Neural progenitor cell (in vitro differentiated cells): ENCODE results near the gene TCF7L2. TPM values are rescaled to one million over a fixed set of nuclear protein-coding genes. Genes with fewer than 3 reads are reported as not detected.

Experiments
- DNase-seq: peaks from one replicate; pipeline ENCODE4 v3.0.0-alpha.2; 2016; ENCODE audit warnings: low spot score
- H2AFZ ChIP-seq: fragments of 200-600 bp; sonication (generic); replicated peaks from 2 replicates; pipeline ENCODE4 v1.6.1; 2016; ENCODE audit warnings: antibody characterized with exemption
- H3F3A ChIP-seq: fragments of 200-600 bp; sonication (generic); 2 replicates; pipeline ENCODE4 v1.6.1; 2016; ENCODE audit warnings: antibody characterized with exemption, low read depth
- H3K27ac ChIP-seq: fragments of 200-600 bp; sonication (generic); 2 replicates; pipeline ENCODE4 v1.5.1; 2016; ENCODE audit warnings: mild to moderate bottlenecking
- H3K27me3 ChIP-seq: fragments of 200-600 bp; sonication (generic); 2 replicates; pipeline ENCODE4 v1.6.1; 2016; ENCODE audit warnings: mild to moderate bottlenecking, moderate library complexity
- H3K36me3 ChIP-seq: fragments of 200-600 bp; sonication (generic); 2 replicates; pipeline ENCODE4 v1.5.1; 2016
- H3K4me1 ChIP-seq: fragments of 200-600 bp; sonication (generic); 2 replicates; pipeline ENCODE4 v1.6.1; 2016; ENCODE audit warnings: mixed run types
- H3K4me2 ChIP-seq: fragments of 200-600 bp; sonication (generic); 2 replicates; pipeline ENCODE4 v1.6.1; 2016
- H3K4me3 ChIP-seq: fragments of 200-600 bp; sonication (generic); 2 replicates; pipeline ENCODE4 v1.5.1; 2016
- H3K79me2 ChIP-seq: fragments of 200-600 bp; sonication (generic); 2 replicates; pipeline ENCODE4 v1.6.1; 2016; ENCODE audit warnings: low read depth
- H3K9ac ChIP-seq: fragments of 200-600 bp; sonication (generic); 2 replicates; pipeline ENCODE4 v1.6.1; 2016
- H3K9me3 ChIP-seq: fragments of 200-600 bp; sonication (generic); 2 replicates; pipeline ENCODE4 v1.5.1; 2016; ENCODE audit warnings: low read depth
- H4K20me1 ChIP-seq: fragments of 200-600 bp; sonication (generic); 2 replicates; pipeline ENCODE4 v1.6.1; 2016; ENCODE audit warnings: low read depth
- H3K27ac Mint-ChIP-seq: 3 replicates; pipeline ENCODE4 v1.8.0; 2021; ENCODE audit warnings: mixed read lengths
- H3K27me3 Mint-ChIP-seq: 2 replicates; pipeline ENCODE4 v1.8.0; 2022; ENCODE audit warnings: low read depth, mild to moderate bottlenecking, inconsistent platforms, moderate library complexity, mixed read lengths; ENCODE audit not compliant: insufficient read depth
- H3K36me3 Mint-ChIP-seq: 3 replicates; pipeline ENCODE4 v1.8.0; 2021; ENCODE audit warnings: mixed read lengths
- H3K4me1 Mint-ChIP-seq: 3 replicates; pipeline ENCODE4 v1.8.0; 2021; ENCODE audit warnings: mixed read lengths
- H3K4me3 Mint-ChIP-seq: 3 replicates; pipeline ENCODE4 v1.8.0; 2021; ENCODE audit warnings: mild to moderate bottlenecking, moderate library complexity, mixed read lengths
- H3K9me3 Mint-ChIP-seq: 3 replicates; pipeline ENCODE4 v1.8.0; 2020; ENCODE audit warnings: mixed read lengths
- EZH2 ChIP-seq: fragments of 200-600 bp; sonication (generic); IDR thresholded peaks from 2 replicates; pipeline ENCODE4 v1.6.1; 2017; ENCODE audit warnings: antibody characterized with exemption, mild to moderate bottlenecking, moderate library complexity
- EZH2phosphoT487 ChIP-seq: fragments of 200-600 bp; sonication (generic); IDR thresholded peaks from 2 replicates; pipeline ENCODE4 v1.6.1; 2017; ENCODE audit warnings: antibody characterized with exemption
- total RNA-seq: library from RNA; depleted of rRNA; stranded (reverse); fragments of >200 nt; gene quantifications from 2 replicates; pipeline ENCODE4 v1.2.3, GENCODE V29; 2015; ENCODE audit warnings: low replicate concordance
- TF ChIP-seq, protein P1 (sequence below): fragments of 200-600 bp; sonication (generic); IDR thresholded peaks from 2 replicates; pipeline ENCODE4 v1.5.1; 2017; ENCODE audit warnings: antibody characterized with exemption, mild to moderate bottlenecking

TCF7L2 gene
- total RNA-seq, 1 donor from 2014 or later, result 12.3 TPM

DNA sequence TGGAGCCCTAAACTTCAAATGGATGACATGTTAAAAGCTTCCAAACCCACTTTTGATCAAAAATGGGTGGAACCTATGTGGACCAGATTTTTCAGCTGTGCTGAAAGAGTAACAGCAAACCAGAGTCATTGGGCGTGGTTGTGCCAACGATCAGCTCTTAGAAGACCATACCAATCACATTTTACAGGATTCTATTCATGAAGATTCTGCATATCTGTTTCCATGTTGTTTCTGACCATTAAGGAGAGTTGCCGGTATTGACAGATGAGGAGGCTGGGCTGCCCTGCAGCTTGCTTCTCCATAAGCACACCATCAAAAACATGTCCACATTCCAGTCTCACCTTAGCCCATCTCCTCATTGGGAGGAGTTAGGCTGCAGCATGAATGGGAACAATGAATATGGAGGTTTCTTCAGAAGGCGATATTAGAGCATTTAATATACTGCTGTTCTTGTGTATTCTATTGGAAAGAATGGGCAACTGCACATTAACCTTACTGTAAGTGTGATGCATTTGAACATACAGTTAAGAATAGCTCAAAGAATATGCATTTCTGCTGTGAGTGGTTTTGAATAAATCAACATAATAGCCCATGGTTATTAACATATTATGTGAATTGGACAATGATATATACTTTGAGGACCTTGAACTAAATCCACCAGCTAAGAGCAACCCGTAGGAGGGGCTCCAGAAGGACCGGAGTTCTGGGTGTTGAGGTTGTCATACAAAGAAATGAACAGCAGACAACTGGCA is 116.7 kb downstream of the TCF7L2 start:
- H3K36me3 ChIP-seq, result no peaks in the 10 kb centered on the region
- peaks cover 62% of the 10 kb centered on the region for H4K20me1 ChIP-seq
- H3K9ac ChIP-seq, result no peak overlapping the region
- Mint-ChIP-seq H3K36me3 (peaks cover 8% of the 10 kb centered on the region), H3K4me1 (peaks cover 31% of the 10 kb centered on the region), H3K27me3 (no peaks in the 10 kb centered on the region), H3K27ac (no peak overlapping the region), H3K9me3 (no peaks in the 10 kb centered on the region), H3K4me3 (no peak overlapping the region)
- DNase-seq, result no peak
- H3K27me3 ChIP-seq, result no peaks in the 10 kb centered on the region
- TF ChIP-seq EZH2phosphoT487, result no peak
- H3K4me1 ChIP-seq, result peaks cover 28% of the 10 kb centered on the region
- no peak overlapping the region for H3K4me3 ChIP-seq
- H3K9me3 ChIP-seq, result no peaks in the 10 kb centered on the region
- no peak overlapping the region for H2AFZ ChIP-seq
- H3K27ac ChIP-seq, result no peak overlapping the region
- H3K4me2 ChIP-seq, result no peak overlapping the region
- H3F3A ChIP-seq, result peaks cover 14% of the 10 kb centered on the region
- H3K79me2 ChIP-seq, result peaks cover 100% of the 10 kb centered on the region

GRCh38 chr10:113067501-113067900 is 117.5 kb downstream of the TCF7L2 start:
- Histone ChIP-seq H3K4me1 (peaks cover 21% of the 10 kb centered on the region), H3K4me2 (no peak overlapping the region), H3F3A (peaks cover 10% of the 10 kb centered on the region), H3K36me3 (no peaks in the 10 kb centered on the region), H3K27me3 (no peaks in the 10 kb centered on the region), H3K9me3 (no peaks in the 10 kb centered on the region), H3K4me3 (no peak overlapping the region), H4K20me1 (peaks cover 60% of the 10 kb centered on the region), H3K79me2 (peaks cover 99% of the 10 kb centered on the region), H3K9ac (no peak overlapping the region), H3K27ac (no peak overlapping the region), H2AFZ (no peak overlapping the region)
- DNase-seq, result no peak
- Mint-ChIP-seq H3K27me3 (no peaks in the 10 kb centered on the region), H3K36me3 (peaks cover 8% of the 10 kb centered on the region), H3K4me1 (peaks cover 24% of the 10 kb centered on the region), H3K27ac (no peak overlapping the region), H3K4me3 (no peak overlapping the region), H3K9me3 (no peaks in the 10 kb centered on the region)
- TF ChIP-seq EZH2phosphoT487, result no peak
- TF ChIP-seq, protein P1, sequence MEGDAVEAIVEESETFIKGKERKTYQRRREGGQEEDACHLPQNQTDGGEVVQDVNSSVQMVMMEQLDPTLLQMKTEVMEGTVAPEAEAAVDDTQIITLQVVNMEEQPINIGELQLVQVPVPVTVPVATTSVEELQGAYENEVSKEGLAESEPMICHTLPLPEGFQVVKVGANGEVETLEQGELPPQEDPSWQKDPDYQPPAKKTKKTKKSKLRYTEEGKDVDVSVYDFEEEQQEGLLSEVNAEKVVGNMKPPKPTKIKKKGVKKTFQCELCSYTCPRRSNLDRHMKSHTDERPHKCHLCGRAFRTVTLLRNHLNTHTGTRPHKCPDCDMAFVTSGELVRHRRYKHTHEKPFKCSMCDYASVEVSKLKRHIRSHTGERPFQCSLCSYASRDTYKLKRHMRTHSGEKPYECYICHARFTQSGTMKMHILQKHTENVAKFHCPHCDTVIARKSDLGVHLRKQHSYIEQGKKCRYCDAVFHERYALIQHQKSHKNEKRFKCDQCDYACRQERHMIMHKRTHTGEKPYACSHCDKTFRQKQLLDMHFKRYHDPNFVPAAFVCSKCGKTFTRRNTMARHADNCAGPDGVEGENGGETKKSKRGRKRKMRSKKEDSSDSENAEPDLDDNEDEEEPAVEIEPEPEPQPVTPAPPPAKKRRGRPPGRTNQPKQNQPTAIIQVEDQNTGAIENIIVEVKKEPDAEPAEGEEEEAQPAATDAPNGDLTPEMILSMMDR, result no peak
- TF ChIP-seq EZH2, result no peak

DNA sequence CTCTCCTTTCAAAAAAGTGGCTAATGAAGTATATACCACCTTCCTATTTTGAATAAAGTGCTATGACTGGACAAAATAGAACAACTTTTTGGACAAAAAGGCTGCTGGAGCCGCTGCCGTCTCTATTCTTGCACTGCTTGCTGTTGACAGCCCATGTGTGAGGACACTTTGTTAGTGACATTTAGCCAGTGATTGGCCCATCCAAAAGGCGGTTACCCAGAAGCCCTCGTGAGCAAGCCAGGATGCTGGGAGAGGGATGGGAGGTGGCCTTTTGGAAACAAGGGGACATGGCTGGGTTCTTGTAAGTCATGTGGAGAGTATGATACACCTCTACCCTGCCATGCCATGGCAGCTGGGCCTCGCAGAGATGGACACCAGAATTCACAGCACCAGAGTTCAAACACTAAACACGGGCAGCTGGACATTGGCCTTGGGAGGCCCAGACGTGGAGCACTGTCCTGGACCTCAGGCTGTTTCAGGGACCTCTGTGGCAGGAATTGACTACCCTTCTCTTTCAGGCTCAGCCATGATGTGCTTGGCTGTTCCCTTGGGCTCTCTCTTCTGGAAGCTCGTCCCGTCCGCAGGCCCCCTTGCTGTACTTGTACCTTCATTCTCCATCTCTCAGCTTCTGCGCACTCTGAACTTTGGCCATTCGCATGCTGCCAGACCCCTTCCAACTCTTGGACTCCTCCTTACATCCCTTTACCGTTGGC is 118.3 kb downstream of the TCF7L2 start:
- H3K4me1 ChIP-seq, result peaks cover 12% of the 10 kb centered on the region
- Mint-ChIP-seq H3K36me3 (peaks cover 8% of the 10 kb centered on the region), H3K27ac (no peak overlapping the region), H3K4me1 (peaks cover 21% of the 10 kb centered on the region), H3K4me3 (no peak overlapping the region), H3K9me3 (no peaks in the 10 kb centered on the region), H3K27me3 (no peaks in the 10 kb centered on the region)
- H3K36me3 ChIP-seq, result no peaks in the 10 kb centered on the region
- H3K79me2 ChIP-seq, result peaks cover 98% of the 10 kb centered on the region
- TF ChIP-seq EZH2phosphoT487 (no peak), EZH2 (no peak)
- TF ChIP-seq, protein P1, result no peak
- peaks cover 3% of the 10 kb centered on the region for H3F3A ChIP-seq
- H3K9ac ChIP-seq, result no peak overlapping the region
- H3K27me3 ChIP-seq, result no peaks in the 10 kb centered on the region
- H4K20me1 ChIP-seq, result peaks cover 58% of the 10 kb centered on the region
- H3K9me3 ChIP-seq, result no peaks in the 10 kb centered on the region
- no peak overlapping the region for H3K27ac ChIP-seq
- no peak overlapping the region for H3K4me3 ChIP-seq
- no peak overlapping the region for H2AFZ ChIP-seq
- H3K4me2 ChIP-seq, result no peak overlapping the region
- DNase-seq, result no peak

DNA sequence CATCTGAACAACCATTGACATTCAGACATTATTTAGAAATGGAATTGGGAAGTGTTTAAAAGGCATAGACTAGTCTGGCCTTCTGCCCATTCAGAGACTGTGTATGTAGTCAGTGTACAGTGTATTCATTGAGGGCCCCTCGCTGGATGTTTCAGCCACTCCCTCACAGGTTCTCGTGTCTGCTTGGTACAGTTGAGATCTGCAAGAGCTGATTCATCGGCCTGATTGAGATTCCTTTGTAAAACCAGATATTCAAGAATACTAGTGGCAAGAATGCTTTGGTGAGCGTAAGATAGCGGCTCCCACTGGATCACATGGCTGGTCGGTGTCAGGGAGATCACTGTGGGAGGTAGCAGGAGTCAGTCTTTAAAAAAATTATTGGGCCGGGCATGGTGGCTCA is 119.5 kb downstream of the TCF7L2 start:
- peaks cover 97% of the 10 kb centered on the region for H3K79me2 ChIP-seq
- H3K27me3 Mint-ChIP-seq, result no peaks in the 10 kb centered on the region
- no peak overlapping the region for H2AFZ ChIP-seq
- no peak for TF ChIP-seq EZH2
- TF ChIP-seq, protein P1, result no peak
- TF ChIP-seq EZH2phosphoT487, result no peak
- no peak overlapping the region for H3K9ac ChIP-seq
- no peak overlapping the region for H3K4me3 ChIP-seq
- no peaks in the 10 kb centered on the region for H3K27me3 ChIP-seq
- DNase-seq, result no peak
- H3K9me3 Mint-ChIP-seq, result no peaks in the 10 kb centered on the region
- H3K4me1 Mint-ChIP-seq, result peaks cover 27% of the 10 kb centered on the region
- no peak overlapping the region for H3K4me3 Mint-ChIP-seq
- H3F3A ChIP-seq, result peaks cover 8% of the 10 kb centered on the region
- H3K36me3 Mint-ChIP-seq, result peaks cover 8% of the 10 kb centered on the region
- H3K27ac Mint-ChIP-seq, result no peak overlapping the region
- no peaks in the 10 kb centered on the region for H3K9me3 ChIP-seq
- H3K27ac ChIP-seq, result no peak overlapping the region
- no peak overlapping the region for H3K4me2 ChIP-seq
- H4K20me1 ChIP-seq, result peaks cover 56% of the 10 kb centered on the region
- H3K4me1 ChIP-seq, result no peaks in the 10 kb centered on the region
- H3K36me3 ChIP-seq, result no peaks in the 10 kb centered on the region
